Measurements from ENCODE around the gene FBXW8. TPM values are rescaled to one million over a fixed set of nuclear protein-coding genes. Genes with fewer than 3 reads are reported as not detected.

Gene FBXW8
- total RNA-seq, 4 donors from 2014 or later = 7.8 to 29.9 (median 10.3) TPM

- WGBS, 2 donors (ENCODE audit: low coverage in 1 of 2) = 5 to 6% methylated on average over 11 to 20 of the region's 21 CpGs
- H3K36me3 ChIP-seq = no peaks in the 10 kb centered on the region
- H3K4me1 ChIP-seq = peaks cover 10 to 41% (median 33%) of the 10 kb centered on the region in 4 donors
- H3K4me3 ChIP-seq = peak overlapping the region in 2 of 4 donors; percentile 9 to 49
- H3K27me3 ChIP-seq = peaks cover 93% of the 10 kb centered on the region
- no peak overlapping the region for H3K27ac ChIP-seq
- in situ Hi-C loops (cut with MboI; ENCODE audit: low pct_ligation_motif_present in 1 of 4, low pct_unique_long_range_greater_than_20kb in 1 of 4, low sequenced_read_pairs in 3 of 4) (no loop called here), intact Hi-C loops (cut with DNase I; ENCODE audit: low total_unique reads) (no loop called here)
- no peak for TF ChIP-seq POLR2AphosphoS5 (IDR thresholded peaks at IDR 0.05)
- TF ChIP-seq EP300 (IDR thresholded peaks at IDR 0.05; ENCODE audit: low read depth) = no peak
- no peak for TF ChIP-seq POLR2A (IDR thresholded peaks at IDR 0.05)
- no peak for TF ChIP-seq CTCF (IDR thresholded peaks at IDR 0.05)
- DNase-seq = no peak
- H3K9me3 ChIP-seq = no peaks in the 10 kb centered on the region
Measured at GRCh38 chr12:116880213-116880816, 30.4 kb upstream of the FBXW8 start.

GRCh38 chr12:116880817-116881324, 29.9 kb upstream of the FBXW8 start:
- DNase-seq = peak; percentile 24
- peaks cover 91% of the 10 kb centered on the region for H3K27me3 ChIP-seq
- 3% methylated on average over 16 of the region's 65 CpGs; no CpG with 5 or more reads in 1 of the 2 donors for WGBS, 2 donors (ENCODE audit: low coverage in 1 of 2)
- H3K9me3 ChIP-seq = no peaks in the 10 kb centered on the region
- peaks cover 10 to 41% (median 33%) of the 10 kb centered on the region in 4 donors for H3K4me1 ChIP-seq
- TF ChIP-seq EP300 (IDR thresholded peaks at IDR 0.05; ENCODE audit: low read depth) (no peak), CTCF (IDR thresholded peaks at IDR 0.05) (no peak), POLR2A (IDR thresholded peaks at IDR 0.05) (no peak), POLR2AphosphoS5 (IDR thresholded peaks at IDR 0.05) (no peak)
- H3K36me3 ChIP-seq = no peaks in the 10 kb centered on the region
- peak overlapping the region in 3 of 4 donors; percentile 9 to 49 (median 23) for H3K4me3 ChIP-seq
- no peak overlapping the region for H3K27ac ChIP-seq
- in situ Hi-C loops (cut with MboI; ENCODE audit: low pct_ligation_motif_present in 1 of 4, low pct_unique_long_range_greater_than_20kb in 1 of 4, low sequenced_read_pairs in 3 of 4) = no loop called here
- intact Hi-C loops (cut with DNase I; ENCODE audit: low total_unique reads) = no loop called here

GRCh38 chr12:116881325-116881876, 29.3 kb upstream of the FBXW8 start, which contains the start of gene HRK:
HRK (minus strand) TSS chr12:116881441; CDS start chr12:116881307, 134 bp downstream.
- peaks cover 10 to 41% (median 33%) of the 10 kb centered on the region in 4 donors for H3K4me1 ChIP-seq
- no peaks in the 10 kb centered on the region for H3K36me3 ChIP-seq
- WGBS, 2 donors (ENCODE audit: low coverage in 1 of 2) = 0% methylated on average over 34 of the region's 49 CpGs; no CpG with 5 or more reads in 1 of the 2 donors
- TF ChIP-seq CTCF (IDR thresholded peaks at IDR 0.05) = no peak
- no peak for TF ChIP-seq EP300 (IDR thresholded peaks at IDR 0.05; ENCODE audit: low read depth)
- no peak for TF ChIP-seq POLR2A (IDR thresholded peaks at IDR 0.05)
- no peak for TF ChIP-seq POLR2AphosphoS5 (IDR thresholded peaks at IDR 0.05)
- no peak within 1 kb of the TSS for H3K27ac ChIP-seq
- no peak for DNase-seq
- H3K9me3 ChIP-seq = no peaks in the 10 kb centered on the region
- intact Hi-C loops (cut with DNase I; ENCODE audit: low total_unique reads) = no loop called here
- in situ Hi-C loops (cut with MboI; ENCODE audit: low pct_ligation_motif_present in 1 of 4, low pct_unique_long_range_greater_than_20kb in 1 of 4, low sequenced_read_pairs in 3 of 4) = no loop called here
- peak within 1 kb of the TSS in 3 of 4 donors; percentile 9 to 49 (median 23) for H3K4me3 ChIP-seq
- peaks cover 86% of the 10 kb centered on the region for H3K27me3 ChIP-seq

GRCh38 chr12:116881877-116882507, 28.8 kb upstream of the FBXW8 start:
- Histone ChIP-seq H3K36me3 (no peaks in the 10 kb centered on the region), H3K27me3 (peaks cover 80% of the 10 kb centered on the region), H3K27ac (no peak overlapping the region), H3K4me3 (peak overlapping the region in 2 of 4 donors; percentile 23 to 49), H3K4me1 (peaks cover 10 to 41% (median 33%) of the 10 kb centered on the region in 4 donors), H3K9me3 (no peaks in the 10 kb centered on the region)
- in situ Hi-C loops (cut with MboI; ENCODE audit: low pct_ligation_motif_present in 1 of 4, low pct_unique_long_range_greater_than_20kb in 1 of 4, low sequenced_read_pairs in 3 of 4) = no loop called here
- DNase-seq = no peak
- intact Hi-C loops (cut with DNase I; ENCODE audit: low total_unique reads) = no loop called here
- 13 to 21% methylated on average over 3 to 29 of the region's 29 CpGs for WGBS, 2 donors (ENCODE audit: low coverage in 1 of 2)
- TF ChIP-seq POLR2A (IDR thresholded peaks at IDR 0.05) (no peak), EP300 (IDR thresholded peaks at IDR 0.05; ENCODE audit: low read depth) (no peak), CTCF (IDR thresholded peaks at IDR 0.05) (no peak), POLR2AphosphoS5 (IDR thresholded peaks at IDR 0.05) (no peak)

Data from transverse colon (tissue), 4 donors.